IgD-negative memory B cell (primary cell): Measurements from ENCODE around the gene ANKRD13C. TPM values are rescaled to one million over a fixed set of nuclear protein-coding genes. Genes with fewer than 3 reads are reported as not detected.

Experiments used
- H3K27ac Mint-ChIP-seq, 3 donors: one replicate each; pipeline ENCODE4 v1.8.0; 2020 to 2022; ENCODE audit warnings: mild to moderate bottlenecking in 3 of 3, mixed read lengths in 3 of 3, moderate library complexity in 1 of 3
- H3K27me3 Mint-ChIP-seq: one replicate; pipeline ENCODE4 v1.8.0; 2021; ENCODE audit warnings: mixed read lengths
- H3K36me3 Mint-ChIP-seq: one replicate; pipeline ENCODE4 v1.8.0; 2020; ENCODE audit warnings: mild to moderate bottlenecking, mixed read lengths
- H3K4me1 Mint-ChIP-seq, 3 donors: one replicate each; pipeline ENCODE4 v1.8.0; 2020 to 2022; ENCODE audit warnings: mixed read lengths in 3 of 3, mild to moderate bottlenecking in 1 of 3
- H3K4me3 Mint-ChIP-seq, 4 donors: one replicate each; pipeline ENCODE4 v1.8.0; 2020 to 2022; ENCODE audit warnings: mild to moderate bottlenecking in 4 of 4, mixed read lengths in 4 of 4, moderate library complexity in 3 of 4
- H3K9me3 Mint-ChIP-seq, 3 donors: one replicate each; pipeline ENCODE4 v1.8.0; 2020 to 2021; ENCODE audit warnings: mixed read lengths in 3 of 3, mild to moderate bottlenecking in 1 of 3
- polyA plus RNA-seq: library from polyadenylated mRNA; unstranded; fragments of 300-500 nt; fragmentation: Illumina TruSeq; gene quantifications from one replicate; pipeline ENCODE4 v1.2.3, GENCODE V29; 2021

ANKRD13C gene
- polyA plus RNA-seq, 1 donor from 2014 or later = 19.7 TPM

DNA sequence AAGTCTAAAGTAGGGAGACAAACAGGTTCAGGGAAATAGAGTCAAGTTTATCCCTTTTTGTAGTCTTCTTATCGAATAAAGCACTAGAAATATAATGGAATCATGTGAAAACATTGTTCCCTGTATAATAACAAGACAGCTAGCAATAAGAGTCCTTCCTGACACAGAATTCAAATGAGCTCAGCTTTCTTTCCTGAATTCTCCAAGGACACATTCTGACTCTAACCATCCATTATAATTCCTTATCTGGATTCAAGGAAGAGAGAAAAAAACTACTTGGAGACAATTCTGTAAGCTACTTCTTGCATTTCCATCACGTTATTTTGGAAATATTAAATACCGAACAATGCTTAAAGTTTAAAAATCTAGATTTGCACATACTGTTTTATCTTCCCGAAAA, 58.8 kb downstream of the ANKRD13C start:
- H3K9me3 Mint-ChIP-seq = no peaks in the 10 kb centered on the region
- no peak overlapping the region for H3K4me3 Mint-ChIP-seq
- peaks cover 6% of the 10 kb centered on the region for H3K36me3 Mint-ChIP-seq
- peaks cover 16 to 22% (median 18%) of the 10 kb centered on the region in 3 donors for H3K4me1 Mint-ChIP-seq
- no peak overlapping the region for H3K27ac Mint-ChIP-seq
- H3K27me3 Mint-ChIP-seq = no peaks in the 10 kb centered on the region

- H3K36me3 Mint-ChIP-seq = peaks cover 3% of the 10 kb centered on the region
- peaks cover 14 to 21% (median 18%) of the 10 kb centered on the region in 3 donors for H3K4me1 Mint-ChIP-seq
- H3K27ac Mint-ChIP-seq = peak overlapping the region; percentile 1 to 91 (median 27)
- no peaks in the 10 kb centered on the region for H3K27me3 Mint-ChIP-seq
- peak overlapping the region in 3 of 4 donors; percentile 44 to 72 (median 68) for H3K4me3 Mint-ChIP-seq
- H3K9me3 Mint-ChIP-seq = no peaks in the 10 kb centered on the region
These were observed 61.2 kb downstream of the ANKRD13C start for GRCh38 chr1:70293186-70293843.

GRCh38 chr1:70290218-70290617, 64.3 kb downstream of the ANKRD13C start:
- Mint-ChIP-seq H3K4me3 (no peak overlapping the region), H3K9me3 (no peaks in the 10 kb centered on the region), H3K27ac (no peak overlapping the region), H3K27me3 (no peaks in the 10 kb centered on the region), H3K4me1 (peaks cover 14 to 22% (median 18%) of the 10 kb centered on the region in 3 donors), H3K36me3 (no peaks in the 10 kb centered on the region)

DNA sequence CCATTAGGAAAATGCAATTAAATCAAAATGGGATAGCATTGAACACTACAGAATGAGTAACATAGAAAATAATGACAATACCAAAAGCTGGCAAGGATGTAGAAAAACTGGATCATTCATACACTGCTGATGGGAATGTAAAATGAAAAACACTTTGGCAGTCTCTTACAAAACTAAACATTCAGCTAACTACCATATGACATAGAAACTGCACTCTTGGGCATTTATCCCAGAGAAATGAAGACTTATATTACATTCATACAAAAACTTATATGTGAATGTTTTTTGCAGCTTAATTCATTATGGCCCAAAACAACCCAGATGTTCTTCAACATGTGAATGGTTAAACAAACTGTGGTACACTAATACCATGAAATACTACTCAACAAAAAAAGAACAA, 66.4 kb downstream of the ANKRD13C start:
- H3K27ac Mint-ChIP-seq = no peak overlapping the region
- H3K9me3 Mint-ChIP-seq = no peaks in the 10 kb centered on the region
- no peak overlapping the region for H3K4me3 Mint-ChIP-seq
- no peaks in the 10 kb centered on the region for H3K27me3 Mint-ChIP-seq
- H3K36me3 Mint-ChIP-seq = peaks cover 3% of the 10 kb centered on the region
- peaks cover 3 to 11% (median 6%) of the 10 kb centered on the region in 3 donors for H3K4me1 Mint-ChIP-seq

DNA sequence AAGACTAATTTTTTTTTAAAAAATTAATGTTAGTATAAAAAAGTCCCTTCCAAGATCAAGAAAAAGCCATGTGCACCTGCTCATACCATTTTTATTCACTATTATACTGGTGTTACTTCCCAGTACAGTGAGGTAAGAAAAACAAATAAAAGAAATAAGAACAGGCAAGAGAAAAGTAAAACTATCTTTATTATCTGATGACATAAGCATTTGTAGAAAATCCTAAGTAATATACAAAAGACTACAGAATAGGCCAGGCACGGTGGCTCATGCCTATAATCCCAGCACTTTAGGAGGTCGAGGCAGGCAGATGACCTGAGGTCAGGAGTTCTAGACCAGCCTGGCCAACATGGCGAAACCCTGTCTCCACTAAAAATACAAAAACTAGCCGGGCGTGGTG, 68.1 kb downstream of the ANKRD13C start:
- H3K4me3 Mint-ChIP-seq = no peak overlapping the region
- peaks cover 6% of the 10 kb centered on the region for H3K36me3 Mint-ChIP-seq
- H3K9me3 Mint-ChIP-seq = no peaks in the 10 kb centered on the region
- H3K27me3 Mint-ChIP-seq = no peaks in the 10 kb centered on the region
- H3K27ac Mint-ChIP-seq = no peak overlapping the region
- peaks cover 0 to 5% (median 1%) of the 10 kb centered on the region in 3 donors for H3K4me1 Mint-ChIP-seq

GRCh38 chr1:70284366-70284765, 70.2 kb downstream of the ANKRD13C start:
- Mint-ChIP-seq H3K4me3 (no peak overlapping the region), H3K27me3 (no peaks in the 10 kb centered on the region), H3K9me3 (no peaks in the 10 kb centered on the region), H3K27ac (no peak overlapping the region), H3K4me1 (peaks cover 0 to 5% (median 0%) of the 10 kb centered on the region in 3 donors), H3K36me3 (peaks cover 6% of the 10 kb centered on the region)

DNA sequence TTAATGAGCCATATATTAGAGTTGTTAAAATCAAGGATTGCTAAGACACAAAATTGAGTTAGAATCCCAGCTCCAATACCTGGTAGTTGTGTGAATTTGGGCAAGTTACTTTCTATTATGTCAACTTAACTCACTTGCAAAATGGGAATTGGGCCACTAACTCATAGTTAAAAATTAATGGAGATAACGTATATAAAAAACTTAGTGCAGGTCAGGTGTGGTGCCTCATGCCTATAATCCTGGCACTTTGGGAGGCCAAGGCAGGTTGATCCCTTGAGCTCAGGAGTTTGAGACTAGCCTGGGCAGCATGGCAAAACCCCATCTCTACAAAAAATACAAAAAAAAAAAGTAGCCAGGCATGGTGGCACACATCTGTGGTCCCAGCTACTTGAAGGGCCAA, 75.8 kb downstream of the ANKRD13C start:
- Mint-ChIP-seq H3K27me3 (no peaks in the 10 kb centered on the region), H3K4me1 (peaks cover 0 to 2% (median 0%) of the 10 kb centered on the region in 3 donors), H3K9me3 (no peaks in the 10 kb centered on the region), H3K27ac (peak overlapping the region in 1 of 3 donors; percentile 16), H3K36me3 (peaks cover 10% of the 10 kb centered on the region), H3K4me3 (no peak overlapping the region)

DNA sequence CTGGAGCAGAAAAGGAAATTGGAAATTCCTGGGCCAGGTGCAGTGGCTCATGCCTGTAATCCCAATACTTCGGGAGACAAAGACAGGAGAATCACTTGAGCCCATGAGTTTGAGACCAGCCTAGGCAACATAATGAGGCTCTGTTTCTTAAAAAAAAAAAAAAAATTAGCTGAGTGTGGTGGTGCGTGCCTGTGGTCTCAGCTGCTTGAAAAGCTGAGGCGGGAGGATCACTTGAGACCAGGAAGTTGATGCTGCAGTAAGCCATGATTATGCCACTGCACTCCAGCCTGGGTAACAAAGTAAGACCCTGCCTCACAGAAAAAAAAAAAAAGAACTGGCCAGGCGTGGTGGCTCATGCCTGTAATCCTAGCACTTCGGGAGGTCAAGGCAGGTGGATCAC, 76.6 kb downstream of the ANKRD13C start:
- no peaks in the 10 kb centered on the region for H3K27me3 Mint-ChIP-seq
- peak overlapping the region in 1 of 3 donors; percentile 59 for H3K27ac Mint-ChIP-seq
- H3K36me3 Mint-ChIP-seq = peaks cover 11% of the 10 kb centered on the region

DNA sequence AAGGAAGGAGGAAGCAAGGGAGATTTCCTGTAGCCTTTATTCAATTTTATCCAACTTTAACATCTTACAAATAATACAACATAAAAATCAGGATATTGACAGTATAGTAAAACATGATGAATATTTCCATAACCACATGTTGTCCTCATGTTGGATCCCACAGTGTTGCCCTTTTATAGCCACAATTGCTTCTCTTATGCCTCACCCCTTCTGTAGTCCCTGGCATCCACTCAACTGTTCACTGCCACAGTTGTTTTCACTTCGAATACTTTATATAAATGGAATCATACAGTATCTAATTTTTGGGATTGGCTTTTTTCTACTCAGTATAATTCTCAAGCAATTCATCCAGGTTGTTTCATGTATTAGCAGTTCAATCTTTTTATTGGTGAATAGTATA, 88.6 kb downstream of the ANKRD13C start:
- peaks cover 0 to 2% (median 0%) of the 10 kb centered on the region in 3 donors for H3K4me1 Mint-ChIP-seq
- no peaks in the 10 kb centered on the region for H3K27me3 Mint-ChIP-seq
- peaks cover 22% of the 10 kb centered on the region for H3K36me3 Mint-ChIP-seq
- peaks cover 0 to 1% (median 0%) of the 10 kb centered on the region in 3 donors for H3K9me3 Mint-ChIP-seq
- no peak overlapping the region for H3K4me3 Mint-ChIP-seq
- H3K27ac Mint-ChIP-seq = peak overlapping the region in 1 of 3 donors; percentile 40

More for the DNA sequence above, 76.6 kb downstream of the ANKRD13C start:
- Mint-ChIP-seq H3K9me3 (no peaks in the 10 kb centered on the region), H3K4me3 (no peak overlapping the region), H3K4me1 (peaks cover 0 to 2% (median 0%) of the 10 kb centered on the region in 3 donors)

GRCh38 chr1:70264839-70265238, 89.7 kb downstream of the ANKRD13C start:
- H3K9me3 Mint-ChIP-seq = peaks cover 0 to 1% (median 0%) of the 10 kb centered on the region in 3 donors
- H3K27me3 Mint-ChIP-seq = no peaks in the 10 kb centered on the region
- peaks cover 0 to 2% (median 0%) of the 10 kb centered on the region in 3 donors for H3K4me1 Mint-ChIP-seq
- peaks cover 22% of the 10 kb centered on the region for H3K36me3 Mint-ChIP-seq
- H3K4me3 Mint-ChIP-seq = no peak overlapping the region
- H3K27ac Mint-ChIP-seq = no peak overlapping the region

- Mint-ChIP-seq H3K27me3 (no peaks in the 10 kb centered on the region), H3K27ac (no peak overlapping the region), H3K36me3 (peaks cover 1% of the 10 kb centered on the region), H3K4me3 (no peak overlapping the region), H3K9me3 (no peaks in the 10 kb centered on the region), H3K4me1 (no peaks in the 10 kb centered on the region)
These were observed 97.9 kb downstream of the ANKRD13C start for GRCh38 chr1:70256664-70257063.

- H3K9me3 Mint-ChIP-seq = no peaks in the 10 kb centered on the region
- H3K36me3 Mint-ChIP-seq = peaks cover 11% of the 10 kb centered on the region
- H3K27ac Mint-ChIP-seq = no peak overlapping the region
- H3K27me3 Mint-ChIP-seq = no peaks in the 10 kb centered on the region
- peaks cover 0 to 2% (median 0%) of the 10 kb centered on the region in 3 donors for H3K4me1 Mint-ChIP-seq
- no peak overlapping the region for H3K4me3 Mint-ChIP-seq
These were observed 105.8 kb downstream of the ANKRD13C start for GRCh38 chr1:70248729-70249128.

DNA sequence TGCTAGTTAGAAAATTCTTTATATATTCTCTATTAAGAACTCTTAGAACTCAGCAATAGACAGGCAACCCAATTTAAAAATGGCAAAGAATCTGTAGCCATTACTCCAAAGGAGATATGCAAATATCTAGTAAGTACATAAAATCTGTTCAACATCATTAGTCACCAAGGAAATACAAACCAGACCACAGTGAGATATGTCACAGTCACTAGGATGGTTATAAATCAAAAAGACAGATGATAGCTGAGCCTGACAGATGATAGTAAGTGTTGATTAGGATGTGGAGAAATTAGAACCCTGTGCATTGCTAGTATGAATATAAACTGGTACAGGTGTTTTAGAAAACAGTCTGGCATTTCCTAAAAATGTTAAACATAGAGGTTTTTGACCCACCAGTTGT, 106.8 kb downstream of the ANKRD13C start:
- peaks cover 0 to 2% (median 0%) of the 10 kb centered on the region in 3 donors for H3K4me1 Mint-ChIP-seq
- H3K4me3 Mint-ChIP-seq = no peak overlapping the region
- no peaks in the 10 kb centered on the region for H3K27me3 Mint-ChIP-seq
- no peak overlapping the region for H3K27ac Mint-ChIP-seq
- H3K9me3 Mint-ChIP-seq = no peaks in the 10 kb centered on the region
- peaks cover 11% of the 10 kb centered on the region for H3K36me3 Mint-ChIP-seq

DNA sequence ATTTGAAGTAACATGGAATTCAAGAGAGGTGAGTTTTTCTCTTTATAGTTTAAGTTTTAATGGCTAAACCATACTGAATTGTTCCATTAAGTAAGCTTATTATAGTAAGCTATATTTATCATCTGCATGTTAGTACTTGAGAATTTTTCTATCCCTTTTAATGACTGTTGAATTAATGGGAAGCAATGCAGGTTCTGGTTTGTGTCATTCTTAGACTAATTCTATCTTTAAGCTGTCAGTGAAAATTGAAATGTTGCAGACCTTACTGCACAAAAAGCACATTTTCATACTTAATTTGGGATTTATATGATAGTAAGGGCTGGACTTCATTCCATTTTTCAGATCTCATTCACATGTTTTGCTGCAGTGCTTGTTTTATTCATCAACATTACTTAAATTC, 107.4 kb downstream of the ANKRD13C start:
- H3K27me3 Mint-ChIP-seq = no peaks in the 10 kb centered on the region
- no peaks in the 10 kb centered on the region for H3K9me3 Mint-ChIP-seq
- H3K4me3 Mint-ChIP-seq = no peak overlapping the region
- H3K27ac Mint-ChIP-seq = no peak overlapping the region
- H3K36me3 Mint-ChIP-seq = peaks cover 11% of the 10 kb centered on the region
- peaks cover 0 to 2% (median 0%) of the 10 kb centered on the region in 3 donors for H3K4me1 Mint-ChIP-seq

DNA sequence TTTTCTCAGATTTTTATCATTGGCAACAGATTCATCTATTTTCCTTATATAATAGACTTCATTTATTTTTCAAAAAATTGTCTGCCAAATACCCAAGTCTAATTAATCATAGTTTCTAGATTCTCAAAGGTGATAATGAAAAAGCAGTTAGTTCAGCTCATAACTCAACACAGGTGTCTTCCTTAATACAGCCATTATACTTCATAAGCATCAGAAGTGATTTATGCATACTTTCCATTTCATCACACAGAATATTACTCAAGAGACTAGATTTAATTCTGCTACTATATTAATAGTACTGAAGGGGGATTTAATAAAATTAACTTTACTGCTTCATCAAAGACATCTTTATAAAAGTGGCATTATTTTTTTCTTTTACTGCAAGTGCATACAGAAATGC, 114.6 kb downstream of the ANKRD13C start:
- H3K27ac Mint-ChIP-seq = peak overlapping the region in 1 of 3 donors; percentile 55
- H3K4me1 Mint-ChIP-seq = no peaks in the 10 kb centered on the region
- no peak overlapping the region for H3K4me3 Mint-ChIP-seq
- no peaks in the 10 kb centered on the region for H3K9me3 Mint-ChIP-seq
- H3K27me3 Mint-ChIP-seq = no peaks in the 10 kb centered on the region
- H3K36me3 Mint-ChIP-seq = peaks cover 2% of the 10 kb centered on the region

DNA sequence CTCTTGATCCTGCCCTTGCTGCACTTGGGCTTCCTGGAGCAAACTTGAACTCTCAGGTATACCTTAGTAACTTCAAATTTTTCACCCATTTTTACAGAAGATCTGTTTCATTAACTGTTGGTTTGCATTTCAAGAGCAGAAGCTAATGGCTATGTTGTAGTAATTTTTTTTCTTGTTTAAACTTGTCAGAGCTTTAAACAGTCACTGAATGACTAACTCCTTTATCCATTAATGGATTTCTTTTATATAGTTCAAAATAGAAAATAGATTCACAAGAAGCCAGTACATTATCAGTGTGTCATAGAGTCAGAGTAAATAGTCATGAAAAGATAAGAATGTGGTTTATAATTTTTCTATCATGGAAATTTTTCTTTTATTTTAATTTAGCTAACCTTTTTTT, 119.8 kb downstream of the ANKRD13C start:
- Mint-ChIP-seq H3K9me3 (no peaks in the 10 kb centered on the region), H3K4me1 (peaks cover 0 to 2% (median 0%) of the 10 kb centered on the region in 3 donors), H3K27ac (no peak overlapping the region), H3K4me3 (no peak overlapping the region), H3K36me3 (peaks cover 4% of the 10 kb centered on the region), H3K27me3 (no peaks in the 10 kb centered on the region)
